GM12864 (cell line): ENCODE data around the gene POLR3K.
A peak's percentile ranks its signal among the peaks of the same experiment; 100 is the strongest.
"Not testable (repeated sequence)": the region's sequence is repeated elsewhere in the genome, so short reads cannot be mapped to it uniquely, and the experiment has no call there.

Source experiments
- DNase-seq: peaks from one replicate; pipeline ENCODE4 v3.0.0-alpha.2; 2011; ENCODE audit warnings: low read depth
- H3K4me3 ChIP-seq: 2 replicates; pipeline ENCODE4 v1.5.1; 2011; ENCODE audit warnings: mild to moderate bottlenecking, low read depth, low read length, control low read depth
- CTCF ChIP-seq: IDR thresholded peaks from 2 replicates; pipeline ENCODE4 v1.5.1; 2011; ENCODE audit warnings: low read depth, mild to moderate bottlenecking, moderate library complexity, low read length, control low read depth, inconsistent platforms; ENCODE audit errors: missing control alignments

Gene POLR3K

GRCh38 chr16:35011-35677 is 18.3 kb downstream of the POLR3K start:
- no peak for DNase-seq
- TF ChIP-seq CTCF: no peak
- no peak overlapping the region for H3K4me3 ChIP-seq

- DNase-seq: no peak
- H3K4me3 ChIP-seq: no peak overlapping the region
- TF ChIP-seq CTCF: no peak
Observed at GRCh38 chr16:34648-34987, 18.8 kb downstream of the POLR3K start.

GRCh38 chr16:33877-34647 is 19.3 kb downstream of the POLR3K start:
- TF ChIP-seq CTCF: no peak
- DNase-seq: no peak
- no peak overlapping the region for H3K4me3 ChIP-seq

- not testable (repeated sequence) for DNase-seq
Observed at GRCh38 chr16:33154-33876, 20.1 kb downstream of the POLR3K start.

GRCh38 chr16:30627-31026 is 22.8 kb downstream of the POLR3K start:
- not testable (repeated sequence) for DNase-seq, H3K4me3 ChIP-seq

More at GRCh38 chr16:33154-33876, 20.1 kb downstream of the POLR3K start:
- H3K4me3 ChIP-seq: not testable (repeated sequence)

GRCh38 chr16:25926-26348 is 27.5 kb downstream of the POLR3K start:
- H3K4me3 ChIP-seq, DNase-seq: not testable (repeated sequence)

- not testable (repeated sequence) for H3K4me3 ChIP-seq, DNase-seq
Observed at GRCh38 chr16:24151-24550, 29.3 kb downstream of the POLR3K start.

- not testable (repeated sequence) for DNase-seq, H3K4me3 ChIP-seq
Observed at GRCh38 chr16:20886-21285, 32.5 kb downstream of the POLR3K start.

- H3K4me3 ChIP-seq, DNase-seq: not testable (repeated sequence)
Observed at GRCh38 chr16:17062-17765, 36.2 kb downstream of the POLR3K start.

- not testable (repeated sequence) for H3K4me3 ChIP-seq, DNase-seq
- peak; percentile 55 for TF ChIP-seq CTCF
Observed at GRCh38 chr16:10772-11171, 42.6 kb downstream of the POLR3K start.
